HG03135 (cell line): ENCODE data around the gene NRXN3.
"Not testable (repeated sequence)": the region's sequence is repeated elsewhere in the genome, so short reads cannot be mapped to it uniquely, and the experiment has no call there.

Experiments used
- ATAC-seq: cut with Tn5 transposase; IDR thresholded peaks from one replicate; pipeline ENCODE4 v1.9.1; 2021; ENCODE audit warnings: mild to moderate bottlenecking, moderate library complexity; ENCODE audit not compliant: unreplicated experiment

The NRXN3 gene

GRCh38 chr14:78383060-78383459 is 212.9 kb downstream of the NRXN3 start:
- no peak for ATAC-seq

GRCh38 chr14:78398216-78398615 is 228.0 kb downstream of the NRXN3 start:
- no peak for ATAC-seq

- ATAC-seq = no peak
Observed at GRCh38 chr14:78399316-78399889, 229.2 kb downstream of the NRXN3 start.

GRCh38 chr14:78401866-78402265 is 231.7 kb downstream of the NRXN3 start:
- ATAC-seq = no peak

GRCh38 chr14:78403278-78403815 is 233.2 kb downstream of the NRXN3 start:
- no peak for ATAC-seq

GRCh38 chr14:78405079-78405856 is 235.1 kb downstream of the NRXN3 start:
- no peak for ATAC-seq

- no peak for ATAC-seq
Observed at GRCh38 chr14:78412475-78412874, 242.3 kb downstream of the NRXN3 start.

- no peak for ATAC-seq
Observed at GRCh38 chr14:78414172-78414571, 244.0 kb downstream of the NRXN3 start.

- no peak for ATAC-seq
Observed at GRCh38 chr14:78417532-78417931, 247.4 kb downstream of the NRXN3 start.

- ATAC-seq = no peak
Observed at GRCh38 chr14:78424311-78424710, 254.1 kb downstream of the NRXN3 start.

GRCh38 chr14:78425330-78425729 is 255.2 kb downstream of the NRXN3 start:
- no peak for ATAC-seq

- ATAC-seq = no peak
Observed at GRCh38 chr14:78425782-78426181, 255.6 kb downstream of the NRXN3 start.

- no peak for ATAC-seq
Observed at GRCh38 chr14:78432046-78432445, 261.9 kb downstream of the NRXN3 start.

- not testable (repeated sequence) for ATAC-seq
Observed at GRCh38 chr14:78437448-78437847, 267.3 kb downstream of the NRXN3 start.

GRCh38 chr14:78440356-78440894 is 270.3 kb downstream of the NRXN3 start:
- no peak for ATAC-seq

- ATAC-seq = no peak
Observed at GRCh38 chr14:78443834-78444233, 273.7 kb downstream of the NRXN3 start.

- no peak for ATAC-seq
Observed at GRCh38 chr14:78445275-78445674, 275.1 kb downstream of the NRXN3 start.

GRCh38 chr14:78446807-78447206 is 276.6 kb downstream of the NRXN3 start:
- ATAC-seq = no peak

- ATAC-seq = peak; percentile 59
Observed at GRCh38 chr14:78448164-78449094, 278.3 kb downstream of the NRXN3 start.

- ATAC-seq = no peak
Observed at GRCh38 chr14:78450669-78451318, 280.6 kb downstream of the NRXN3 start.
